Skeletal muscle tissue (tissue), 4 donors: ENCODE data around the gene ZNF200. TPM values are rescaled to one million over a fixed set of nuclear protein-coding genes. Genes with fewer than 3 reads are reported as not detected.
"Not testable (repeated sequence)": the region's sequence is repeated elsewhere in the genome, so short reads cannot be mapped to it uniquely, and the experiment has no call there.

Experiments
- H3K27ac ChIP-seq: one replicate; pipeline ENCODE4 v1.7.0; 2013; ENCODE audit warnings: mild to moderate bottlenecking, low read depth, low read length, inconsistent platforms
- H3K27me3 ChIP-seq, 3 donors: one replicate each; pipeline ENCODE4 v1.7.0; 2013; ENCODE audit warnings: low read length in 3 of 3; ENCODE audit not compliant: control insufficient read depth in 3 of 3, insufficient read depth in 3 of 3
- H3K36me3 ChIP-seq, 3 donors: one replicate each; pipeline ENCODE4 v1.7.0; 2013; ENCODE audit warnings: low read length in 3 of 3; ENCODE audit not compliant: control insufficient read depth in 3 of 3, insufficient read depth in 3 of 3
- H3K4me1 ChIP-seq, 3 donors: one replicate each; pipeline ENCODE4 v1.7.0; 2013; ENCODE audit warnings: low read length in 3 of 3, mild to moderate bottlenecking in 3 of 3; ENCODE audit not compliant: control insufficient read depth in 3 of 3, insufficient read depth in 3 of 3
- H3K4me3 ChIP-seq, 3 donors: one replicate each; pipeline ENCODE4 v1.7.0; 2013; ENCODE audit warnings: low read length in 3 of 3
- H3K9ac ChIP-seq, 3 donors: one replicate each; pipeline ENCODE4 v1.7.0; 2013; ENCODE audit warnings: low read length in 3 of 3, mild to moderate bottlenecking in 3 of 3, moderate library complexity in 2 of 3, low read depth in 1 of 3
- H3K9me3 ChIP-seq, 3 donors: one replicate each; pipeline ENCODE4 v1.7.0; 2013; ENCODE audit warnings: low read length in 3 of 3; ENCODE audit not compliant: control insufficient read depth in 3 of 3
- total RNA-seq: library from RNA; depleted of rRNA; stranded (reverse); fragments of >200 nt; gene quantifications from one replicate; pipeline ENCODE4 v1.2.3, GENCODE V29; 2014
- donor health status: Osteomylitis.

Gene ZNF200
- total RNA-seq, 1 donor from 2014 or later, result 9.4 TPM

- peak overlapping the region in 1 of 3 donors; percentile 22 for H3K4me3 ChIP-seq
Measured at GRCh38 chr16:3182608-3183444, 52.1 kb downstream of the ZNF200 start.

DNA sequence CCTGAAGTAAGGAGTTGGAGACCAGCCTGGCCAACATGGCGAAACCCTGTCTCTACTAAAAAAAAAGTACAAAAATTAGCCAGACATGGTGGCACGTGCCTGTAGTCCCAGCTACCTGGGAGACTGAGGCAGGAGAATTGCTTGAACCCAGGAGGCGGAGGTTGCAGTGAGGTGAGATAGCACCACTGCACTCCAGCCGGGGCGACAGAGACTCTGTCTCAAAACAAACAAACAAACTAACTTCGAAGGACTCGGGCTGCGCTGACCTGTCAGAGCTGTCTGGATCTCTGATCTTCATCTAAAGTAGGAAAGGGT lies 52.7 kb downstream of the ZNF200 start:
- H3K9ac ChIP-seq, H3K36me3 ChIP-seq, H3K4me1 ChIP-seq, H3K27ac ChIP-seq, H3K9me3 ChIP-seq, H3K4me3 ChIP-seq: not testable (repeated sequence)
- peaks cover 75 to 83% (median 79%) of the 10 kb centered on the region in 3 donors for H3K27me3 ChIP-seq

More at GRCh38 chr16:3182608-3183444, 52.1 kb downstream of the ZNF200 start:
- peaks cover 74 to 84% (median 80%) of the 10 kb centered on the region in 3 donors for H3K27me3 ChIP-seq
- H3K4me1 ChIP-seq, result peaks cover 0 to 5% (median 4%) of the 10 kb centered on the region in 3 donors
- no peaks in the 10 kb centered on the region for H3K36me3 ChIP-seq
- H3K27ac ChIP-seq, result no peak overlapping the region
- H3K9ac ChIP-seq, result no peak overlapping the region
- H3K9me3 ChIP-seq, result peaks cover 0 to 5% (median 0%) of the 10 kb centered on the region in 3 donors

DNA sequence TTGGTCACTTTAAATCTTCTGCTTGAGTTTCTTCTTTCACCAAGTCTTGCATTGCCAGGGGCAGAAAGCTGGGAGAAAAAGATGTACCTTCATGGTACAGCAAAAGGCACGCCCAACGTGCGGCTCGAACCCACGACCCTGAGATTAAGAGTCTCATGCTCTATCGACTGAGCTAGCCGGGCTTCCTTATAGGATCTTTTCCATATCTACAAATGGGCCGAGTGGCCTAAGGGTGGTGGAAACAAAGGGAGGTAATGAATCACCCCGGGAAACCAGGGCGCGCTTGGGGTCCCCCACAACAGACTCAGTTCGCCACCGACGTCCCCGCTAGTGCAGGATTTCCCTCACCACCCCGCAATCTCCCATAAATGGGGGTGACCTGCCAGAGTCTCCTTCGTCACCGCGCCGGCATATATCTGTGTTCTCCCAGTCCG lies 54.5 kb downstream of the ZNF200 start:
- Histone ChIP-seq H3K9ac (no peak overlapping the region), H3K9me3 (no peaks in the 10 kb centered on the region)

GRCh38 chr16:3179651-3180050 lies 55.3 kb downstream of the ZNF200 start:
- H3K36me3 ChIP-seq, result no peaks in the 10 kb centered on the region
- peaks cover 0 to 5% (median 4%) of the 10 kb centered on the region in 3 donors for H3K4me1 ChIP-seq
- H3K27me3 ChIP-seq, result peaks cover 83 to 91% (median 87%) of the 10 kb centered on the region in 3 donors
- no peak overlapping the region for H3K4me3 ChIP-seq
- no peak overlapping the region for H3K9ac ChIP-seq
- H3K9me3 ChIP-seq, result no peaks in the 10 kb centered on the region
- no peak overlapping the region for H3K27ac ChIP-seq

More for the DNA sequence above, 54.5 kb downstream of the ZNF200 start:
- Histone ChIP-seq H3K4me3 (no peak overlapping the region), H3K36me3 (no peaks in the 10 kb centered on the region), H3K4me1 (peaks cover 0 to 5% (median 4%) of the 10 kb centered on the region in 3 donors), H3K27me3 (peaks cover 77 to 84% (median 80%) of the 10 kb centered on the region in 3 donors), H3K27ac (no peak overlapping the region)

- Histone ChIP-seq H3K27me3 (peaks cover 82 to 90% (median 88%) of the 10 kb centered on the region in 3 donors), H3K9ac (no peak overlapping the region), H3K4me3 (no peak overlapping the region), H3K9me3 (no peaks in the 10 kb centered on the region), H3K36me3 (no peaks in the 10 kb centered on the region), H3K27ac (no peak overlapping the region), H3K4me1 (peaks cover 9 to 16% (median 12%) of the 10 kb centered on the region in 3 donors)
Measured at GRCh38 chr16:3175157-3176093, 59.5 kb downstream of the ZNF200 start.

- Histone ChIP-seq H3K4me3 (no peak overlapping the region), H3K9ac (no peak overlapping the region)
Measured at GRCh38 chr16:3174618-3175148, 60.3 kb downstream of the ZNF200 start.

DNA sequence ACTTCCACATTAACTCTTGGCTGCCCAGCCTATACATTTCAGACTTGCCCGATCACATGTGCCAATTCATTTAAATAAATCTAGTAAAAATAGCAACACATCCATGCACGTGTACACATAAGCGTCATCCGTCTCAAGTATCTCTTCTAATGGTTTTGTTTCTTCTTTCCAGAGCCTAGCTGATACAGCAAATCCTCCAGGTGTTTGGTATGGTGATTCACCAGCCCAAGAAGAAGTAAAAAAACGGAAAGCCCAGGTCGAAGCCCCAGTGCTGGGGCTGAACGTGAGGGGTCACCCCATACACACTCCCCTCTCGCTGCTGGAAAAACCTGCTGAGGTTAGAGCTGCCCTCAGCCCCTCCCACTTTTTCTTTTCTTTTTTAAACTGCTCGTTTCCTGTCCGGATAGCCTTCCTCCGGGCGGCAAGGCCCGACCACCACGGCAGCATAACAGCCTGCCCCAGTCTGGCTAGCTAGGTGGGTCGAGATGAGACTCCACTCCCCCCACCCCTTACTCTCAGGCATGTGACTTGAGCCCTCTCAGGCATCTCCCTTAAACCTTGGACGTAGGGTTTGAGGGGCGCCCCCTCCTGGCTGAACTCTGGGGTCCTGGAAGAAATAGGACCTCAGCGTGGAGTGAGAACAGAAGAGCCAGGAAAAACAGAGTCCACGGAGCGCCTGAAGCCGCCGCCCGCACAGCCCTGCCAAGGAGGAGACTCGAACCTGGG lies 60.9 kb downstream of the ZNF200 start:
- H3K9me3 ChIP-seq, result no peaks in the 10 kb centered on the region
- H3K9ac ChIP-seq, result no peak overlapping the region
- peaks cover 10 to 16% (median 15%) of the 10 kb centered on the region in 3 donors for H3K4me1 ChIP-seq
- H3K27ac ChIP-seq, result no peak overlapping the region
- no peaks in the 10 kb centered on the region for H3K36me3 ChIP-seq
- no peak overlapping the region for H3K4me3 ChIP-seq
- H3K27me3 ChIP-seq, result peaks cover 83 to 87% (median 86%) of the 10 kb centered on the region in 3 donors

More at GRCh38 chr16:3174618-3175148, 60.3 kb downstream of the ZNF200 start:
- Histone ChIP-seq H3K4me1 (peaks cover 10 to 16% (median 15%) of the 10 kb centered on the region in 3 donors), H3K36me3 (no peaks in the 10 kb centered on the region), H3K27me3 (peaks cover 82 to 88% (median 88%) of the 10 kb centered on the region in 3 donors), H3K27ac (no peak overlapping the region), H3K9me3 (no peaks in the 10 kb centered on the region)
